PC-9 (cell line): ENCODE data around the gene SPEM3.

Experiments used
- CTCF ChIP-seq: fragments of 200-600 bp; sonication (generic); conservative IDR thresholded peaks from 2 replicates; pipeline ENCODE4 v1.6.1; 2017; ENCODE audit warnings: mixed run types, antibody characterized with exemption, mild to moderate bottlenecking, moderate library complexity
- EZH2 ChIP-seq: fragments of 200-600 bp; sonication (generic); IDR thresholded peaks from 2 replicates; pipeline ENCODE4 v1.8.0; 2017; ENCODE audit warnings: antibody characterized with exemption, low read depth

GRCh38 chr17:7466318-7466638 is 37.6 kb downstream of the SPEM3 start:
- TF ChIP-seq CTCF (no peak), EZH2 (no peak)
